Measurements from ENCODE around the gene GLRX2. TPM values are rescaled to one million over a fixed set of nuclear protein-coding genes. Genes with fewer than 3 reads are reported as not detected.
A peak's percentile ranks its signal among the peaks of the same experiment; 100 is the strongest.

The GLRX2 gene
- total RNA-seq, 5 donors from 2014 or later (not counting 1 experiment from before 2014, with no cell fraction given): 6.8 to 16.0 (median 13.5) TPM

- no peak overlapping the region for H3K4me3 Mint-ChIP-seq
Observed at GRCh38 chr1:193065954-193066353, 39.3 kb downstream of the GLRX2 start.

GRCh38 chr1:193062698-193063463 lies 42.3 kb downstream of the GLRX2 start:
- H3K4me1 ChIP-seq (ENCODE audit: control insufficient read depth in 1 of 2, extremely low read depth in 1 of 2, insufficient read depth in 2 of 2, low read length in 2 of 2): peaks cover 10 to 15% of the 10 kb centered on the region in 2 experiments
- DNase-seq (no peak), ATAC-seq (replicated peaks in 1 of 4) (no peak)
- no peak overlapping the region for H3K4me3 Mint-ChIP-seq
- H3K4me1 Mint-ChIP-seq: peaks cover 73 to 76% (median 74%) of the 10 kb centered on the region in 3 donors
- H3K27me3 ChIP-seq (replicated peaks in 1 of 2; ENCODE audit: control insufficient read depth in 2 of 2, extremely low read depth in 1 of 2, insufficient read depth in 2 of 2, low read length in 1 of 2): no peaks in the 10 kb centered on the region
- H3K27ac Mint-ChIP-seq: peak overlapping the region in 1 of 2 donors; percentile 13
- H3K9me3 ChIP-seq: no peaks in the 10 kb centered on the region
- no CpG with 5 or more reads among the region's 4 CpGs for WGBS (ENCODE audit: insufficient coverage)
- peaks cover 11% of the 10 kb centered on the region for H3K36me3 Mint-ChIP-seq
- CTCF ChIA-PET: no interaction called here
- POLR2A ChIA-PET: no interaction called here
- no peak overlapping the region for H3K4me3 ChIP-seq (ENCODE audit: control insufficient read depth in 1 of 2, extremely low read depth in 1 of 2, low read length in 1 of 2)
- no peaks in the 10 kb centered on the region for H3K9me3 Mint-ChIP-seq
- H3K27me3 Mint-ChIP-seq: no peaks in the 10 kb centered on the region
- H3K36me3 ChIP-seq (ENCODE audit: control insufficient read depth in 2 of 2, extremely low read depth in 1 of 2, insufficient read depth in 1 of 2, low read length in 1 of 2): no peaks in the 10 kb centered on the region
- no peak overlapping the region for H3K27ac ChIP-seq (ENCODE audit: low read length)

More at GRCh38 chr1:193065954-193066353, 39.3 kb downstream of the GLRX2 start:
- no peak overlapping the region for H3K27ac ChIP-seq (ENCODE audit: low read length)
- Mint-ChIP-seq H3K27ac (peak overlapping the region; percentile 19), H3K27me3 (no peaks in the 10 kb centered on the region), H3K36me3 (peaks cover 22% of the 10 kb centered on the region), H3K9me3 (no peaks in the 10 kb centered on the region), H3K4me1 (peaks cover 72 to 83% (median 80%) of the 10 kb centered on the region in 3 donors)
- no peak for DNase-seq
- H3K9me3 ChIP-seq: no peaks in the 10 kb centered on the region
- H3K36me3 ChIP-seq (ENCODE audit: control insufficient read depth in 2 of 2, extremely low read depth in 1 of 2, insufficient read depth in 1 of 2, low read length in 1 of 2): peaks cover 0 to 2% of the 10 kb centered on the region in 2 donors
- ChIA-PET POLR2A (interaction anchor here in 1 of 2 donors (0.6 kb wide), 1 partner anchor 42 kb away, joined by 4 read pairs; no protein-coding TSS in a partner anchor), CTCF (interaction anchor here in 1 of 2 donors (0.6 to 1.0 kb wide), 3 partner anchors 10 to 56 kb away, joined by 3 read pairs; partner anchors contain the start of gene CDC73)
- H3K4me3 ChIP-seq (ENCODE audit: control insufficient read depth in 1 of 2, extremely low read depth in 1 of 2, low read length in 1 of 2): no peak overlapping the region
- H3K27me3 ChIP-seq (replicated peaks in 1 of 2; ENCODE audit: control insufficient read depth in 2 of 2, extremely low read depth in 1 of 2, insufficient read depth in 2 of 2, low read length in 1 of 2): no peaks in the 10 kb centered on the region
- H3K4me1 ChIP-seq (ENCODE audit: control insufficient read depth in 1 of 2, extremely low read depth in 1 of 2, insufficient read depth in 2 of 2, low read length in 2 of 2): peaks cover 4 to 5% of the 10 kb centered on the region in 2 experiments
- no peak for ATAC-seq (replicated peaks in 1 of 4)

DNA sequence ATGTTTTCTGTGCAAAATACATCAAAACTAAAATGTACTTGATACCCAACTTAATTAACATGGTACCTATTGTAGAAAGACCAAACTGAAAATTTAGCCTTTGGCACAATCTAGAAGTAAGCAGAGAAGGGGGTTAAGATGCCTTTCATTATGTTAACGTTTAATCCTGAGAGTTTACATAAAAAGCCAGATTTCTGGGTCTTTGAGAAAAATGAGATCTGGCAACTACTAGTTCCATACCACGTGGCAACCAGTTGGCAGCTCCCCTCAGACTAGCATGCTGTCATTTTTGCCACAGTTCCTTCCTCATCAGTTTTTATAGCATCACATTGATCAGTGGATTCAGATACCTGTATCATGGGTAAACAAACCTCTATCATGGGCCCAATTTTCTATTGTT lies 44.3 kb downstream of the GLRX2 start:
- DNase-seq (peak in 1 of 35 experiments; percentile 2), ATAC-seq (replicated peaks in 1 of 4) (no peak)
- no peaks in the 10 kb centered on the region for H3K9me3 Mint-ChIP-seq
- no peaks in the 10 kb centered on the region for H3K27me3 Mint-ChIP-seq
- POLR2A ChIA-PET: no interaction called here
- CTCF ChIA-PET: no interaction called here
- Histone ChIP-seq H3K4me1 (ENCODE audit: control insufficient read depth in 1 of 2, extremely low read depth in 1 of 2, insufficient read depth in 2 of 2, low read length in 2 of 2) (peaks cover 12 to 20% of the 10 kb centered on the region in 2 experiments), H3K36me3 (ENCODE audit: control insufficient read depth in 2 of 2, extremely low read depth in 1 of 2, insufficient read depth in 1 of 2, low read length in 1 of 2) (no peaks in the 10 kb centered on the region), H3K9me3 (no peaks in the 10 kb centered on the region), H3K27ac (ENCODE audit: low read length) (no peak overlapping the region), H3K4me3 (ENCODE audit: control insufficient read depth in 1 of 2, extremely low read depth in 1 of 2, low read length in 1 of 2) (no peak overlapping the region), H3K27me3 (replicated peaks in 1 of 2; ENCODE audit: control insufficient read depth in 2 of 2, extremely low read depth in 1 of 2, insufficient read depth in 2 of 2, low read length in 1 of 2) (no peaks in the 10 kb centered on the region)
- peaks cover 11% of the 10 kb centered on the region for H3K36me3 Mint-ChIP-seq
- peak overlapping the region; percentile 93 to 98 (median 96) for H3K4me3 Mint-ChIP-seq
- peak overlapping the region in 1 of 2 donors; percentile 26 for H3K27ac Mint-ChIP-seq
- H3K4me1 Mint-ChIP-seq: peaks cover 71 to 74% (median 72%) of the 10 kb centered on the region in 3 donors
- WGBS (ENCODE audit: insufficient coverage): 27% methylated on average over 1 of the region's 2 CpGs

- Histone ChIP-seq H3K4me3 (ENCODE audit: control insufficient read depth in 1 of 2, extremely low read depth in 1 of 2, low read length in 1 of 2) (peak overlapping the region; percentile 98 to 99), H3K4me1 (ENCODE audit: control insufficient read depth in 1 of 2, extremely low read depth in 1 of 2, insufficient read depth in 2 of 2, low read length in 2 of 2) (peaks cover 12 to 20% of the 10 kb centered on the region in 2 experiments), H3K27me3 (replicated peaks in 1 of 2; ENCODE audit: control insufficient read depth in 2 of 2, extremely low read depth in 1 of 2, insufficient read depth in 2 of 2, low read length in 1 of 2) (no peaks in the 10 kb centered on the region), H3K27ac (ENCODE audit: low read length) (peak overlapping the region; percentile 92), H3K9me3 (no peaks in the 10 kb centered on the region), H3K36me3 (ENCODE audit: control insufficient read depth in 2 of 2, extremely low read depth in 1 of 2, insufficient read depth in 1 of 2, low read length in 1 of 2) (no peaks in the 10 kb centered on the region)
- Mint-ChIP-seq H3K27me3 (no peaks in the 10 kb centered on the region), H3K27ac (peak overlapping the region; percentile 23 to 71), H3K4me1 (peaks cover 66 to 70% (median 67%) of the 10 kb centered on the region in 3 donors), H3K4me3 (peak overlapping the region; percentile 93 to 98 (median 96)), H3K36me3 (peaks cover 11% of the 10 kb centered on the region), H3K9me3 (no peaks in the 10 kb centered on the region)
- POLR2A ChIA-PET: no interaction called here
- no peak for ATAC-seq (replicated peaks in 1 of 4)
- CTCF ChIA-PET: no interaction called here
- DNase-seq: no peak
- 18% methylated on average over 2 of the region's 4 CpGs for WGBS (ENCODE audit: insufficient coverage)
Observed at GRCh38 chr1:193060406-193060805, 44.8 kb downstream of the GLRX2 start.

GRCh38 chr1:193060115-193060403 lies 45.2 kb downstream of the GLRX2 start:
- no peaks in the 10 kb centered on the region for H3K36me3 ChIP-seq (ENCODE audit: control insufficient read depth in 2 of 2, extremely low read depth in 1 of 2, insufficient read depth in 1 of 2, low read length in 1 of 2)
- peak overlapping the region; percentile 96 to 97 for H3K27ac Mint-ChIP-seq
- peaks cover 65 to 68% (median 65%) of the 10 kb centered on the region in 3 donors for H3K4me1 Mint-ChIP-seq
- H3K27ac ChIP-seq (ENCODE audit: low read length): peak overlapping the region; percentile 92
- H3K9me3 ChIP-seq: no peaks in the 10 kb centered on the region
- H3K9me3 Mint-ChIP-seq: no peaks in the 10 kb centered on the region
- H3K4me3 Mint-ChIP-seq: peak overlapping the region; percentile 93 to 98 (median 96)
- 0% methylated on average over 2 of the region's 9 CpGs for WGBS (ENCODE audit: insufficient coverage)
- ChIA-PET CTCF (no interaction called here), POLR2A (no interaction called here)
- peaks cover 11% of the 10 kb centered on the region for H3K36me3 Mint-ChIP-seq
- no peaks in the 10 kb centered on the region for H3K27me3 Mint-ChIP-seq
- ATAC-seq (replicated peaks in 1 of 4): no peak
- no peak for DNase-seq
- H3K4me3 ChIP-seq (ENCODE audit: control insufficient read depth in 1 of 2, extremely low read depth in 1 of 2, low read length in 1 of 2): peak overlapping the region; percentile 98 to 99
- H3K27me3 ChIP-seq (replicated peaks in 1 of 2; ENCODE audit: control insufficient read depth in 2 of 2, extremely low read depth in 1 of 2, insufficient read depth in 2 of 2, low read length in 1 of 2): no peaks in the 10 kb centered on the region
- H3K4me1 ChIP-seq (ENCODE audit: control insufficient read depth in 1 of 2, extremely low read depth in 1 of 2, insufficient read depth in 2 of 2, low read length in 2 of 2): peaks cover 12 to 20% of the 10 kb centered on the region in 2 experiments

- under 1% methylated on average over 63 of the region's 74 CpGs for whole genome bisulfite sequencing (ENCODE audit: insufficient coverage)
- peaks cover 11% of the 10 kb centered on the region for H3K36me3 Mint-ChIP-seq
- Histone ChIP-seq H3K27me3 (replicated peaks in 1 of 2; ENCODE audit: control insufficient read depth in 2 of 2, extremely low read depth in 1 of 2, insufficient read depth in 2 of 2, low read length in 1 of 2) (no peaks in the 10 kb centered on the region), H3K4me3 (ENCODE audit: control insufficient read depth in 1 of 2, extremely low read depth in 1 of 2, low read length in 1 of 2) (peak within 1 kb of the TSS; percentile 98 to 99), H3K9me3 (no peaks in the 10 kb centered on the region), H3K4me1 (ENCODE audit: control insufficient read depth in 1 of 2, extremely low read depth in 1 of 2, insufficient read depth in 2 of 2, low read length in 2 of 2) (peaks cover 12 to 20% of the 10 kb centered on the region in 2 experiments), H3K27ac (ENCODE audit: low read length) (peak within 1 kb of the TSS; percentile 92), H3K36me3 (ENCODE audit: control insufficient read depth in 2 of 2, extremely low read depth in 1 of 2, insufficient read depth in 1 of 2, low read length in 1 of 2) (no peaks in the 10 kb centered on the region)
- peaks cover 67 to 69% (median 68%) of the 10 kb centered on the region in 3 donors for H3K4me1 Mint-ChIP-seq
- H3K9me3 Mint-ChIP-seq: no peaks in the 10 kb centered on the region
- peak within 1 kb of the TSS; percentile 96 to 97 for H3K27ac Mint-ChIP-seq
- H3K4me3 Mint-ChIP-seq: peak within 1 kb of the TSS; percentile 93 to 98 (median 96)
- H3K27me3 Mint-ChIP-seq: no peaks in the 10 kb centered on the region
- POLR2A ChIA-PET: interaction anchor here in 1 of 2 donors (0.6 to 1.6 kb wide), 5 partner anchors 63 to 543 kb away, joined by 3 to 11 read pairs (median 3); no protein-coding TSS in a partner anchor
- CTCF ChIA-PET: interaction anchor here in 1 of 2 donors (0.7 to 1.8 kb wide), 12 partner anchors 12 to 1230 kb away, joined by 3 to 19 read pairs (median 4); partner anchors contain the start of genes CDC73 and GLRX2
- ATAC-seq (replicated peaks in 1 of 4): peak; percentile 96 to 99 (median 98)
- DNase-seq: peak; percentile 79 to 97 (median 93)
Observed at GRCh38 chr1:193059282-193060114, 45.7 kb downstream of the GLRX2 start, which contains the start of the genes RO60 and UCHL5. Gene RO60 (plus strand): TSS chr1:193059612. CDS start chr1:193069055, 9,443 bp downstream. Gene UCHL5 (minus strand): TSS chr1:193059360. CDS start chr1:193059260, 100 bp downstream.
